ENCODE measurements around the gene ENOX1.

Gene ENOX1

DNA sequence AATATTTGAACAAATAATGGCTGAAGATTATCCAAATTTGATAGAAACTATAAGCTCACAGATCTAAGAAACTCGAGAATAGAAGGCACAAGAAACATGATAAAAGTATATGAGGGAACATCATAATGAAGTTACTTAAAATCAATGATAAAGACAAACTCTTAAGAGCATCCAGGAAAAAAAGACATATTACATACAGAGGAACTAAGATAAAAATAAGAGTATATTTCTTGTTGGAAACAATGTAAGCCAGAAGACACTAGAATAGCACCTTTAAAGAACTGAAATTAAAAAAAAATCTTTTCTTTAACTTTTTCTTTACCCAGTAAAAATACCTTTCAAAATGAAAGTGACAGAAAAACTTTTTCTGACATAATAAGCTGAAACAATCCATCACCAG lies 407.0 kb downstream of the ENOX1 start:
- no peak for ATAC-seq (replicated peaks)
- Mint-ChIP-seq H3K4me1 (ENCODE audit: low read depth in 2 of 2) (no peaks in the 10 kb centered on the region), H3K36me3 (ENCODE audit: insufficient read depth) (no peaks in the 10 kb centered on the region), H3K9me3 (no peaks in the 10 kb centered on the region), H3K4me3 (no peak overlapping the region), H3K27ac (no peak overlapping the region), H3K27me3 (peaks cover 51 to 55% of the 10 kb centered on the region in 2 donors)
- DNase-seq: no peak

DNA sequence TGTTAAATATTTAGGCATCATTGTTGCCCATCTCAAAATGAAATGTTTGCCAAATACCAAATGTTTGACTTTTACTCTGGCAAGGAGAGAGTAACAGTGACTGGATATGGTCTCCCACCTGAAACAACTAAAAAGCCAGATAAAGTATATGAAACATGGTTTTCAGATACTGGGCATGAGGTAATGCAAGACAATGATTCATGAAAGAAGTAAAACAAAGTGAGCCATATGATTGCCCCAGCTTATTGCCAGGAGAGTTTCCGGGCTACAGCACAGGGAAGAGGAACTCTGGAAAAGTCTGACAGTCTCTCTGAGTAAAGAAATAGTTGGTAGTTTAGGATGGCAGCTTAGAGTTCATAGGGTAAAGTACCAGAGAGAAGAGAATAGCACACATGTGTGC lies 408.8 kb downstream of the ENOX1 start:
- no peak overlapping the region for H3K4me3 Mint-ChIP-seq
- H3K4me1 Mint-ChIP-seq (ENCODE audit: low read depth in 2 of 2): no peaks in the 10 kb centered on the region
- DNase-seq (no peak), ATAC-seq (replicated peaks) (no peak)
- no peak overlapping the region for H3K27ac Mint-ChIP-seq
- no peaks in the 10 kb centered on the region for H3K9me3 Mint-ChIP-seq
- peaks cover 2% of the 10 kb centered on the region for H3K36me3 Mint-ChIP-seq (ENCODE audit: insufficient read depth)
- H3K27me3 Mint-ChIP-seq: peaks cover 57 to 59% of the 10 kb centered on the region in 2 donors

DNA sequence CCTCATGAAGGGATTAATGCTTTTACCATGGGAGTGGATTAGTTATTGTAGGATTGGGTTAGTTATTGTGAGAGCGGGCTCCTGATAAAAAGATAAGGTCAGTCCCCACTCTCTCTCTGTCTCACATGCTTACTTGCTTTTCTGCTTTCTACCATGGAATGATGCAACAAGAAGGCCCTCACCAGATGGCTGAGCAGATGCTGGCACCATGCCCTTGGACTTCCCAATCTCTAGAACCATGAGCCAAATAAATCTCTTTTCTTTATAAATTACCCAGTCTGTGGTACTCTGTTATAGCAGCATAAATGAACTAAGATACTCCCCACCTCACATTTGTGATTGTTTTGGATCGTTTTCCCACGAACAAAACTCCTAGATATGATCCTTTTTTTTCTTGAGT lies 409.6 kb downstream of the ENOX1 start:
- no peaks in the 10 kb centered on the region for H3K9me3 Mint-ChIP-seq
- ATAC-seq (replicated peaks) (no peak), DNase-seq (no peak)
- H3K4me1 Mint-ChIP-seq (ENCODE audit: low read depth in 2 of 2): peaks cover 0 to 2% of the 10 kb centered on the region in 2 donors
- peaks cover 2% of the 10 kb centered on the region for H3K36me3 Mint-ChIP-seq (ENCODE audit: insufficient read depth)
- H3K27me3 Mint-ChIP-seq: peaks cover 51 to 54% of the 10 kb centered on the region in 2 donors
- H3K4me3 Mint-ChIP-seq: no peak overlapping the region
- H3K27ac Mint-ChIP-seq: no peak overlapping the region

- Mint-ChIP-seq H3K27me3 (peaks cover 48 to 53% of the 10 kb centered on the region in 2 donors), H3K36me3 (ENCODE audit: insufficient read depth) (peaks cover 2% of the 10 kb centered on the region), H3K4me1 (ENCODE audit: low read depth in 2 of 2) (peaks cover 0 to 2% of the 10 kb centered on the region in 2 donors), H3K4me3 (no peak overlapping the region), H3K9me3 (no peaks in the 10 kb centered on the region), H3K27ac (no peak overlapping the region)
- no peak for ATAC-seq (replicated peaks)
- DNase-seq: no peak
Measured at GRCh38 chr13:43376596-43376995, 410.2 kb downstream of the ENOX1 start.

- Mint-ChIP-seq H3K4me3 (no peak overlapping the region), H3K27ac (no peak overlapping the region), H3K27me3 (peaks cover 48 to 53% of the 10 kb centered on the region in 2 donors), H3K36me3 (ENCODE audit: insufficient read depth) (peaks cover 2% of the 10 kb centered on the region), H3K9me3 (no peaks in the 10 kb centered on the region), H3K4me1 (ENCODE audit: low read depth in 2 of 2) (peaks cover 0 to 2% of the 10 kb centered on the region in 2 donors)
- ATAC-seq (replicated peaks): no peak
- DNase-seq: no peak
Measured at GRCh38 chr13:43375797-43376465, 410.8 kb downstream of the ENOX1 start.

GRCh38 chr13:43374621-43375020 lies 412.2 kb downstream of the ENOX1 start:
- ATAC-seq (replicated peaks) (no peak), DNase-seq (no peak)
- Mint-ChIP-seq H3K27ac (no peak overlapping the region), H3K4me3 (no peak overlapping the region), H3K4me1 (ENCODE audit: low read depth in 2 of 2) (peaks cover 0 to 2% of the 10 kb centered on the region in 2 donors), H3K36me3 (ENCODE audit: insufficient read depth) (peaks cover 2% of the 10 kb centered on the region), H3K9me3 (no peaks in the 10 kb centered on the region), H3K27me3 (peaks cover 48 to 50% of the 10 kb centered on the region in 2 donors)

GRCh38 chr13:43373400-43373799 lies 413.4 kb downstream of the ENOX1 start:
- DNase-seq (no peak), ATAC-seq (replicated peaks) (no peak)
- Mint-ChIP-seq H3K4me3 (no peak overlapping the region), H3K36me3 (ENCODE audit: insufficient read depth) (peaks cover 2% of the 10 kb centered on the region), H3K27me3 (peaks cover 38 to 44% of the 10 kb centered on the region in 2 donors), H3K9me3 (no peaks in the 10 kb centered on the region), H3K4me1 (ENCODE audit: low read depth in 2 of 2) (peaks cover 3 to 6% of the 10 kb centered on the region in 2 donors), H3K27ac (no peak overlapping the region)

DNA sequence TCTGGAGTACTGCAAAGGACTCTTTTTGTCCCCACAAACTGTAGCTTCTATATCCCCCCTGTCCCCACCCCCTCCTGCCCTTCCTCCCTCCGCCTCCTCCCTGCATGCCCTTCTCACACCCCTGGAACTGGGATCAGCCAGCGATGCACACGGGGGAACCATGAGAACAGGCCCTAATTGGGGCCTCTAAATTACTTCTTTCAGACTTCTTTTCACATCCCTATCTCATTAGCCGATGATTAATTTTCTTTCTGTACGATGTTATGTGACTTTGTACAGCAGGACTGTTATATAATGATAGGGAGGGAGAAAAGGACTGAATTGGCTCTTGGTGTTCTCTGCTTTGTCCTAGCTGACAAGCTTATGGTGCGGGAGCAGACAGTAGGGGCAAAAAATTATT lies 415.9 kb downstream of the ENOX1 start:
- H3K27me3 Mint-ChIP-seq: peaks cover 22 to 23% of the 10 kb centered on the region in 2 donors
- no peak overlapping the region for H3K4me3 Mint-ChIP-seq
- DNase-seq (no peak), ATAC-seq (replicated peaks) (no peak)
- H3K27ac Mint-ChIP-seq: no peak overlapping the region
- no peaks in the 10 kb centered on the region for H3K9me3 Mint-ChIP-seq
- H3K36me3 Mint-ChIP-seq (ENCODE audit: insufficient read depth): peaks cover 6% of the 10 kb centered on the region
- peaks cover 9 to 11% of the 10 kb centered on the region in 2 donors for H3K4me1 Mint-ChIP-seq (ENCODE audit: low read depth in 2 of 2)

DNA sequence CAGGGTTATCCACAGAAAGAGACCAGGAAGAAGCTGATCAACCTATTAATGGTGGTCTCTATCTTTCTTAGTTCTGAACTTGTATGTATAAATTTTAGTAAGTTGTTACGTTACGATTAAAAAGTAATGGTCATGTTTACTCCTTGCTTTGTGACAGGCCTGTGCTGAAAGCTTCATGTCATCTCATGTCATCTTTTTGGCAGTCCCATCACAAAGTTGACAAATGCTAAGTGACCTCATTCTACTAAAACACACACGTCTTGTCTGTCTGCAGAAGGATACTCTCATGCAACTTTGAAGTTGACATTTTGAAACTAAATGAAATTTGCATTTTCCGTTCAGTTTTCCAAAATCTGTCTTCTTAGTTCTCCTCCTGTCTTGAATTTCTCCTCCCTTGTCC lies 417.5 kb downstream of the ENOX1 start:
- no peak for ATAC-seq (replicated peaks)
- Mint-ChIP-seq H3K4me1 (ENCODE audit: low read depth in 2 of 2) (peaks cover 9 to 11% of the 10 kb centered on the region in 2 donors), H3K27ac (peak overlapping the region; percentile 20 to 46), H3K36me3 (ENCODE audit: insufficient read depth) (peaks cover 6% of the 10 kb centered on the region), H3K9me3 (no peaks in the 10 kb centered on the region), H3K4me3 (no peak overlapping the region), H3K27me3 (peaks cover 11 to 13% of the 10 kb centered on the region in 2 donors)
- DNase-seq: no peak

- ATAC-seq (replicated peaks): peak; percentile 46
- no peak for DNase-seq
- peak overlapping the region; percentile 66 to 83 for H3K27ac Mint-ChIP-seq
- no peaks in the 10 kb centered on the region for H3K27me3 Mint-ChIP-seq
- peaks cover 9 to 11% of the 10 kb centered on the region in 2 donors for H3K4me1 Mint-ChIP-seq (ENCODE audit: low read depth in 2 of 2)
- peak overlapping the region; percentile 60 to 72 for H3K4me3 Mint-ChIP-seq
- H3K36me3 Mint-ChIP-seq (ENCODE audit: insufficient read depth): peaks cover 3% of the 10 kb centered on the region
- no peaks in the 10 kb centered on the region for H3K9me3 Mint-ChIP-seq
Measured at GRCh38 chr13:43368003-43368402, 418.8 kb downstream of the ENOX1 start.

DNA sequence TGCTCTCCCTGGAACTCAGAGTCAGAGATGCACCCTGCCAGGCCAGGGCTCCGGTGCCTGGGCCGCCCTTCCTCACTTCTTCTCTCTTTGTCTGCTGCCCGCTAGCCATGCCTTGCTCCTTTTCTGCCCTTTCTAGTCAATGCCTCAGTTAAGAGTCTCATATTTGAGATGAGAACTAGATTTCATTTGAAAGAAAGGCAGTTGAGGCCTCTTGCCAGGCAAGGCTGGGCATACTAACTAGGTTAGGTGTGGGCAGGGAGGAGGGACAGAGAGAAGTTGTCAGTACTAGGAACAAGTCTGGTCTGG lies 421.8 kb downstream of the ENOX1 start:
- Mint-ChIP-seq H3K27ac (no peak overlapping the region), H3K4me3 (no peak overlapping the region), H3K27me3 (no peaks in the 10 kb centered on the region), H3K4me1 (ENCODE audit: low read depth in 2 of 2) (peaks cover 9% of the 10 kb centered on the region in 2 donors), H3K9me3 (no peaks in the 10 kb centered on the region), H3K36me3 (ENCODE audit: insufficient read depth) (peaks cover 3% of the 10 kb centered on the region)
- ATAC-seq (replicated peaks) (no peak), DNase-seq (no peak)

GRCh38 chr13:43364210-43365038 lies 422.3 kb downstream of the ENOX1 start:
- H3K36me3 Mint-ChIP-seq (ENCODE audit: insufficient read depth): peaks cover 3% of the 10 kb centered on the region

GRCh38 chr13:43363156-43363953 lies 423.4 kb downstream of the ENOX1 start:
- Mint-ChIP-seq H3K4me3 (no peak overlapping the region), H3K27me3 (no peaks in the 10 kb centered on the region), H3K9me3 (no peaks in the 10 kb centered on the region), H3K4me1 (ENCODE audit: low read depth in 2 of 2) (peaks cover 3 to 7% of the 10 kb centered on the region in 2 donors), H3K27ac (no peak overlapping the region), H3K36me3 (ENCODE audit: insufficient read depth) (peaks cover 3% of the 10 kb centered on the region)
- ATAC-seq (replicated peaks) (no peak), DNase-seq (no peak)

More at GRCh38 chr13:43364210-43365038, 422.3 kb downstream of the ENOX1 start:
- ATAC-seq (replicated peaks): no peak
- no peak for DNase-seq
- Mint-ChIP-seq H3K9me3 (no peaks in the 10 kb centered on the region), H3K27ac (no peak overlapping the region), H3K4me3 (no peak overlapping the region), H3K27me3 (no peaks in the 10 kb centered on the region), H3K4me1 (ENCODE audit: low read depth in 2 of 2) (peaks cover 9% of the 10 kb centered on the region in 2 donors)
